Osteoblast (primary cell): ENCODE measurements around the gene ALPK1. TPM values are rescaled to one million over a fixed set of nuclear protein-coding genes. Genes with fewer than 3 reads are reported as not detected.

Source experiments
- DNase-seq: peaks from one replicate; pipeline ENCODE4 v3.0.0; 2011; ENCODE audit warnings: low spot score, mixed read lengths; ENCODE audit not compliant: insufficient read length; ENCODE audit errors: missing footprints
- H2AFZ ChIP-seq: 2 replicates; pipeline ENCODE4 v1.6.0; 2011; ENCODE audit warnings: mild to moderate bottlenecking, low read length
- H3K27ac ChIP-seq: 2 replicates; pipeline ENCODE4 v1.5.1; 2011; ENCODE audit warnings: mild to moderate bottlenecking, low read depth, low read length, moderate library complexity
- H3K27me3 ChIP-seq: 2 replicates; pipeline ENCODE4 v1.6.0; 2012; ENCODE audit warnings: mild to moderate bottlenecking, control low read depth, inconsistent platforms, low read length, moderate library complexity; ENCODE audit not compliant: insufficient read depth
- H3K36me3 ChIP-seq: 2 replicates; pipeline ENCODE4 v1.5.1; 2011; ENCODE audit warnings: mild to moderate bottlenecking, low read length, control low read depth, moderate library complexity; ENCODE audit not compliant: insufficient read depth
- H3K4me1 ChIP-seq: 2 replicates; pipeline ENCODE4 v1.5.1; 2011; ENCODE audit warnings: mild to moderate bottlenecking, low read length, control low read depth, moderate library complexity; ENCODE audit not compliant: insufficient read depth
- H3K4me2 ChIP-seq: 2 replicates; pipeline ENCODE4 v1.6.0; 2011; ENCODE audit warnings: mild to moderate bottlenecking, low read length; ENCODE audit not compliant: insufficient read depth
- H3K4me3 ChIP-seq: fragments of 200-600 bp; sonication (generic); 3 replicates; pipeline ENCODE4 v1.5.1; 2012; ENCODE audit warnings: mild to moderate bottlenecking, low read length, inconsistent platforms; ENCODE audit not compliant: insufficient read depth
- H3K79me2 ChIP-seq: 2 replicates; pipeline ENCODE4 v1.6.0; 2012; ENCODE audit warnings: mild to moderate bottlenecking, low read length, control low read depth, inconsistent platforms; ENCODE audit not compliant: insufficient read depth
- H3K9me3 ChIP-seq: 2 replicates; pipeline ENCODE4 v1.5.1; 2011; ENCODE audit warnings: low read depth, low read length, control low read depth
- H4K20me1 ChIP-seq: 2 replicates; pipeline ENCODE4 v1.6.0; 2012; ENCODE audit warnings: mild to moderate bottlenecking, low read length, control low read depth; ENCODE audit not compliant: insufficient read depth
- CTCF ChIP-seq: IDR thresholded peaks from 2 replicates; pipeline ENCODE4 v1.5.1; 2011; ENCODE audit warnings: mild to moderate bottlenecking, low read depth, low read length, moderate library complexity; ENCODE audit errors: extremely low read depth
- total RNA-seq: library from RNA; depleted of rRNA; stranded (reverse); fragments of >200 nt; gene quantifications from 2 replicates; pipeline ENCODE4 v1.2.3, GENCODE V29; 2012

Gene ALPK1
- total RNA-seq, 1 donor = 39.8 TPM

- no peaks in the 10 kb centered on the region for H3K79me2 ChIP-seq
- no peaks in the 10 kb centered on the region for H3K36me3 ChIP-seq
- H3K4me2 ChIP-seq = no peak overlapping the region
- H3K9me3 ChIP-seq = no peaks in the 10 kb centered on the region
- H2AFZ ChIP-seq = no peak overlapping the region
- no peak for DNase-seq
- no peak overlapping the region for H3K27ac ChIP-seq
- no peaks in the 10 kb centered on the region for H4K20me1 ChIP-seq
- TF ChIP-seq CTCF = no peak
- no peaks in the 10 kb centered on the region for H3K27me3 ChIP-seq
- no peaks in the 10 kb centered on the region for H3K4me1 ChIP-seq
- no peak overlapping the region for H3K4me3 ChIP-seq
Observed at GRCh38 chr4:112416464-112416863, 119.3 kb downstream of the ALPK1 start.

- no peaks in the 10 kb centered on the region for H3K79me2 ChIP-seq
- H3K36me3 ChIP-seq = no peaks in the 10 kb centered on the region
- no peak overlapping the region for H3K4me2 ChIP-seq
- no peaks in the 10 kb centered on the region for H4K20me1 ChIP-seq
- H3K4me1 ChIP-seq = no peaks in the 10 kb centered on the region
- H3K27me3 ChIP-seq = no peaks in the 10 kb centered on the region
- no peak for DNase-seq
- H3K4me3 ChIP-seq = no peak overlapping the region
- H2AFZ ChIP-seq = no peak overlapping the region
- TF ChIP-seq CTCF = no peak
- no peaks in the 10 kb centered on the region for H3K9me3 ChIP-seq
- H3K27ac ChIP-seq = no peak overlapping the region
Observed at GRCh38 chr4:112418092-112418491, 120.9 kb downstream of the ALPK1 start.

GRCh38 chr4:112421911-112422310, 124.7 kb downstream of the ALPK1 start:
- H3K27me3 ChIP-seq = no peaks in the 10 kb centered on the region
- H3K4me3 ChIP-seq = no peak overlapping the region
- H3K4me2 ChIP-seq = no peak overlapping the region
- H3K79me2 ChIP-seq = no peaks in the 10 kb centered on the region
- no peak overlapping the region for H3K27ac ChIP-seq
- H3K4me1 ChIP-seq = peaks cover 6% of the 10 kb centered on the region
- H3K36me3 ChIP-seq = no peaks in the 10 kb centered on the region
- no peak for TF ChIP-seq CTCF
- no peak overlapping the region for H2AFZ ChIP-seq
- no peaks in the 10 kb centered on the region for H3K9me3 ChIP-seq
- no peak for DNase-seq
- H4K20me1 ChIP-seq = no peaks in the 10 kb centered on the region

GRCh38 chr4:112422644-112423043, 125.5 kb downstream of the ALPK1 start:
- no peak overlapping the region for H2AFZ ChIP-seq
- no peaks in the 10 kb centered on the region for H3K36me3 ChIP-seq
- H3K4me2 ChIP-seq = no peak overlapping the region
- no peak for TF ChIP-seq CTCF
- H3K9me3 ChIP-seq = no peaks in the 10 kb centered on the region
- peaks cover 6% of the 10 kb centered on the region for H3K4me1 ChIP-seq
- H3K27ac ChIP-seq = no peak overlapping the region
- DNase-seq = no peak
- no peak overlapping the region for H3K4me3 ChIP-seq
- no peaks in the 10 kb centered on the region for H4K20me1 ChIP-seq
- no peaks in the 10 kb centered on the region for H3K79me2 ChIP-seq
- no peaks in the 10 kb centered on the region for H3K27me3 ChIP-seq
